Activated CD4-positive, alpha-beta T cell treated with anti-CD3 and anti-CD28 coated beads for 36 hours (primary cell): ENCODE data around the gene HMMR. TPM values are rescaled to one million over a fixed set of nuclear protein-coding genes. Genes with fewer than 3 reads are reported as not detected.
"Not testable (repeated sequence)": the region's sequence is repeated elsewhere in the genome, so short reads cannot be mapped to it uniquely, and the experiment has no call there.

Experiments used
- ATAC-seq: fragments of 200-7000 bp; cut with Tn5 transposase; one replicate; pipeline ENCODE4 v1.10.0; 2021; ENCODE audit warnings: mild to moderate bottlenecking, moderate library complexity
- CTCF ChIA-PET: fragments of 350-600 bp; sonication (Branson Sonifier 250); formaldehyde crosslinking; loops from one replicate; lab custom pipeline; 2021; ENCODE audit warnings: antibody characterized with exemption; lab: Charles Lee
- POLR2A ChIA-PET: fragments of 350-600 bp; sonication (Branson Sonifier 250); formaldehyde crosslinking; loops from one replicate; lab custom pipeline; 2021; ENCODE audit warnings: antibody characterized with exemption, inconsistent platforms; lab: Charles Lee
- DNase-seq: peaks from one replicate; pipeline ENCODE4 v3.0.0-alpha.2; 2020
- H3K27ac Mint-ChIP-seq: one replicate; pipeline ENCODE4 v1.8.0; 2021; ENCODE audit warnings: mixed read lengths
- H3K27me3 Mint-ChIP-seq: one replicate; pipeline ENCODE4 v1.8.0; 2021; ENCODE audit warnings: mixed read lengths
- H3K36me3 Mint-ChIP-seq: one replicate; pipeline ENCODE4 v1.8.0; 2021; ENCODE audit warnings: low read depth, mixed read lengths
- H3K4me1 Mint-ChIP-seq: one replicate; pipeline ENCODE4 v1.8.0; 2021; ENCODE audit warnings: mixed read lengths
- H3K4me3 Mint-ChIP-seq: one replicate; pipeline ENCODE4 v1.8.0; 2021; ENCODE audit warnings: mild to moderate bottlenecking, moderate library complexity, mixed read lengths
- H3K9me3 Mint-ChIP-seq: one replicate; pipeline ENCODE4 v1.8.0; 2021; ENCODE audit warnings: low read depth, mixed read lengths
- intact Hi-C, 2 experiments: fragments of 100-400 bp; cut with DNase I in 1 of 2; cut with micrococcal nuclease in 1 of 2; formaldehyde crosslinking; loops; one replicate each; pipeline versions ENCODE4 v1.14.2 to v1.15.1; 2022 to 2024; cut with DNase I, micrococcal nuclease
- total RNA-seq, 2 experiments: library from RNA; stranded (reverse); gene quantifications; one replicate each; pipeline ENCODE4 v1.2.3, GENCODE V29; 2021

HMMR gene, protein sequence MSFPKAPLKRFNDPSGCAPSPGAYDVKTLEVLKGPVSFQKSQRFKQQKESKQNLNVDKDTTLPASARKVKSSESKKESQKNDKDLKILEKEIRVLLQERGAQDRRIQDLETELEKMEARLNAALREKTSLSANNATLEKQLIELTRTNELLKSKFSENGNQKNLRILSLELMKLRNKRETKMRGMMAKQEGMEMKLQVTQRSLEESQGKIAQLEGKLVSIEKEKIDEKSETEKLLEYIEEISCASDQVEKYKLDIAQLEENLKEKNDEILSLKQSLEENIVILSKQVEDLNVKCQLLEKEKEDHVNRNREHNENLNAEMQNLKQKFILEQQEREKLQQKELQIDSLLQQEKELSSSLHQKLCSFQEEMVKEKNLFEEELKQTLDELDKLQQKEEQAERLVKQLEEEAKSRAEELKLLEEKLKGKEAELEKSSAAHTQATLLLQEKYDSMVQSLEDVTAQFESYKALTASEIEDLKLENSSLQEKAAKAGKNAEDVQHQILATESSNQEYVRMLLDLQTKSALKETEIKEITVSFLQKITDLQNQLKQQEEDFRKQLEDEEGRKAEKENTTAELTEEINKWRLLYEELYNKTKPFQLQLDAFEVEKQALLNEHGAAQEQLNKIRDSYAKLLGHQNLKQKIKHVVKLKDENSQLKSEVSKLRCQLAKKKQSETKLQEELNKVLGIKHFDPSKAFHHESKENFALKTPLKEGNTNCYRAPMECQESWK
- total RNA-seq: 100 to 1,000 TPM in 1 of 2 experiments, 10 to 100 TPM in 1; 94.1 to 102 TPM

- peak within 1 kb of the TSS; percentile 100 for H3K27ac Mint-ChIP-seq
- H3K4me1 Mint-ChIP-seq: peaks cover 33% of the 10 kb centered on the region
- peak within 1 kb of the TSS; percentile 95 for H3K4me3 Mint-ChIP-seq
- ChIA-PET POLR2A (interaction anchor here (0.9 to 5.1 kb wide), 7 partner anchors 8 to 55 kb away, joined by 3 to 121 read pairs (median 3); partner anchors contain the start of genes CCNG1 and MAT2B), CTCF (interaction anchor here (1.3 to 5.1 kb wide), 7 partner anchors 10 to 50 kb away, joined by 3 to 30 read pairs (median 9); partner anchors contain the start of genes CCNG1 and MAT2B)
- H3K36me3 Mint-ChIP-seq: peaks cover 41% of the 10 kb centered on the region
- no peaks in the 10 kb centered on the region for H3K27me3 Mint-ChIP-seq
- intact Hi-C loops: loop anchor here (1.0 kb wide), 3 partner anchors 23 to 46 kb away; partner anchors contain the start of genes CCNG1 (in 2 of the 2) and MAT2B (in 1 of the 2)
- ATAC-seq (no peak), DNase-seq (no peak)
- H3K9me3 Mint-ChIP-seq: no peaks in the 10 kb centered on the region
These were observed at the start of gene HMMR for GRCh38 chr5:163460562-163461171. HMMR (plus strand) TSS chr5:163460632; CDS start chr5:163460693, 61 bp downstream.

DNA sequence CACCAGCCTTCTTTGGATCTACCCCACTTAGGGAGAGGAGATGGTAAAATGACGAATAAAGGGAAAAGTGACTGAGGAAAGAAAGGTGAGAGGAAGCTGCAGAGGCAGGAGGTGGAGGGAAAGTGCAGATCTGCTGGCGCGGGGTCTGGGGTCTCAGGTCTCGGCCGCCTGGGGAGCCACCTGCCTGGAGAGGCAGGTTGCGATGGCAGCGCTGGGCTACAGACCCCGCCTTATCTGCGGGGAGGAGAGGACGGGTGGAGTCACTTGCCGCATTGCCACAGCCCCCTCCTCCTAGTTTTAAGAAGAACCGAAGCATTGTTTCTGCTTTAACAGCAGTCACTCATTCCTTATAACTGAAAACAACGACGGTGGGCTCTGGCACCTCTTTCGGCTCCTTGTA, 44.8 kb upstream of the HMMR start:
- CTCF ChIA-PET: interaction anchor here (0.6 to 1.4 kb wide), 4 partner anchors 7 to 1822 kb away, joined by 3 to 6 read pairs (median 3); no protein-coding TSS in a partner anchor
- H3K4me3 Mint-ChIP-seq, H3K4me1 Mint-ChIP-seq, DNase-seq, POLR2A ChIA-PET, H3K9me3 Mint-ChIP-seq, ATAC-seq, intact Hi-C loops, H3K27ac Mint-ChIP-seq, H3K36me3 Mint-ChIP-seq: not testable (repeated sequence)
- H3K27me3 Mint-ChIP-seq: peaks cover 24% of the 10 kb centered on the region

DNA sequence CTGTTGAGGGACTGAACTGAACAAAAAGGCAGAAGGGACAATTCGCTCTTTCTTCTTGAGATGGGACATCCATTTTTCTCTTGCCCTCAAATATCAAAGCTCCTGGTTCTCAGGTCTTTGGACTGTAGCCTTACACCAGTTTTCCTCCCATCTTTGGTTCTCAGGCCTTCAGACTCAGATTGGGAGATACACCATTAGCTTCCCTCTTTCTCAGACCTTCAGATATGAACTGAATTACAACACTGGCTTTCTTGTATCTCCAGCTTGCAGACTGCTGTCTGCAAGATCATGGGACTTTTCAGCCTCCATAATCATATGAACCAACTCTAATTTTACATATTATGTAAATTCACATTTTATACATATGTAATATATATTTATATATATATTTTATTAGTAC, 35.6 kb upstream of the HMMR start:
- Mint-ChIP-seq H3K27ac (no peak overlapping the region), H3K4me1 (peaks cover 5% of the 10 kb centered on the region), H3K36me3 (no peaks in the 10 kb centered on the region)

GRCh38 chr5:163426128-163426527, 34.3 kb upstream of the HMMR start:
- intact Hi-C loops, DNase-seq, H3K36me3 Mint-ChIP-seq, H3K4me3 Mint-ChIP-seq, POLR2A ChIA-PET, H3K27ac Mint-ChIP-seq, H3K9me3 Mint-ChIP-seq, ATAC-seq, CTCF ChIA-PET, H3K27me3 Mint-ChIP-seq, H3K4me1 Mint-ChIP-seq: not testable (repeated sequence)

More for the DNA sequence above, 35.6 kb upstream of the HMMR start:
- ChIA-PET CTCF (interaction anchor here (4.9 kb wide), 1 partner anchor 16 kb away, joined by 19 read pairs; no protein-coding TSS in a partner anchor), POLR2A (no interaction called here)
- DNase-seq: no peak
- H3K4me3 Mint-ChIP-seq: no peak overlapping the region
- intact Hi-C loops: no loop called here
- H3K27me3 Mint-ChIP-seq: no peaks in the 10 kb centered on the region
- no peaks in the 10 kb centered on the region for H3K9me3 Mint-ChIP-seq
- ATAC-seq: no peak

- POLR2A ChIA-PET: no interaction called here
- intact Hi-C loops: no loop called here
- no peak for ATAC-seq
- Mint-ChIP-seq H3K4me1 (peaks cover 13% of the 10 kb centered on the region), H3K4me3 (no peak overlapping the region), H3K27me3 (no peaks in the 10 kb centered on the region), H3K9me3 (no peaks in the 10 kb centered on the region), H3K27ac (no peak overlapping the region), H3K36me3 (no peaks in the 10 kb centered on the region)
- CTCF ChIA-PET: no interaction called here
- no peak for DNase-seq
These were observed 27.9 kb upstream of the HMMR start for GRCh38 chr5:163432544-163432943.

GRCh38 chr5:163433271-163433670, 27.2 kb upstream of the HMMR start:
- H3K27me3 Mint-ChIP-seq: no peaks in the 10 kb centered on the region
- H3K36me3 Mint-ChIP-seq: no peaks in the 10 kb centered on the region
- ATAC-seq (no peak), DNase-seq (no peak)
- H3K9me3 Mint-ChIP-seq: no peaks in the 10 kb centered on the region
- H3K4me1 Mint-ChIP-seq: peaks cover 15% of the 10 kb centered on the region
- POLR2A ChIA-PET: no interaction called here
- CTCF ChIA-PET: interaction anchor here (1.6 kb wide), 1 partner anchor 25 kb away, joined by 8 read pairs; no protein-coding TSS in a partner anchor
- no peak overlapping the region for H3K27ac Mint-ChIP-seq
- no peak overlapping the region for H3K4me3 Mint-ChIP-seq
- intact Hi-C loops: no loop called here

- no peak for DNase-seq
- Mint-ChIP-seq H3K27me3 (no peaks in the 10 kb centered on the region), H3K27ac (no peak overlapping the region), H3K9me3 (no peaks in the 10 kb centered on the region), H3K36me3 (peaks cover 6% of the 10 kb centered on the region), H3K4me3 (no peak overlapping the region), H3K4me1 (peaks cover 26% of the 10 kb centered on the region)
- POLR2A ChIA-PET: no interaction called here
- intact Hi-C loops: no loop called here
- ATAC-seq: no peak
- CTCF ChIA-PET: interaction anchor here (1.6 kb wide), 1 partner anchor 26 kb away, joined by 8 read pairs; no protein-coding TSS in a partner anchor
These were observed 26.0 kb upstream of the HMMR start for GRCh38 chr5:163434401-163434866.

DNA sequence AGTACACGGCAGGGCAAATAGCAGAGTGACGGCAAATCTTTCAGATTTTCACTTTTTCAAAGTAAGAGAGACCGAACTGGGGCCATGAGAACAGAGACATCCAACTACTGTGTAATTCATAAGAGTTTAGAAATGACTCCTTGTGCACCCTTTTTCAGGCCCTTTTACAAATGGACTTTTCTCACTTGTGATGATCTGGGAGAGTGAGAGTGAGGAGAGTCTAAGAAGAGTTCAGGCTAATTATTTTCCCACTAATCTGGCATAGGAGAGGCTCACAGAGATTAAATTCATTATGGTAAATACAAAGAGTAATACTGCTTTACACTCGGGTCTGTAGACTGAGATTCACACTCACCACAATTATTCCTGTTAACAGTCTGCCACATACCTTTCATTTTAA, 23.9 kb upstream of the HMMR start:
- DNase-seq: no peak
- intact Hi-C loops: no loop called here
- Mint-ChIP-seq H3K4me1 (peaks cover 41% of the 10 kb centered on the region), H3K27me3 (no peaks in the 10 kb centered on the region), H3K9me3 (no peaks in the 10 kb centered on the region), H3K4me3 (peak overlapping the region; percentile 83), H3K36me3 (peaks cover 19% of the 10 kb centered on the region), H3K27ac (peak overlapping the region; percentile 88)
- ChIA-PET POLR2A (no interaction called here), CTCF (no interaction called here)
- no peak for ATAC-seq

DNA sequence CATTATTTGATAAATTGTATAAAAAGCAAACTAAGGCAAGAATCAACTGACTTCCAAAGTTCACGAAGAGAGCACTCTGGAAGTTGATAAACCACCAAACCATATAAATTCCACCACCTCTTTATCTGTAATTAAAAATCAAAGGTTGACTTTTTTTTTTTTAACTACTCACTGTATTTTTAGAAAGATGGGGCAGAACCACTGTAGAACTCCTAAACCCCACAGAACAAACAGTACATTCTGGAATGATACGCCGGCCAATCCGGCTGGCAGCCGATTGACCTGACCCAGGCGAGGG, 23.5 kb upstream of the HMMR start:
- no peak for DNase-seq
- no peak for ATAC-seq
- ChIA-PET CTCF (interaction anchor here (1.1 to 5.6 kb wide), 2 partner anchors 22 to 29 kb away, joined by 5 to 30 read pairs; partner anchors contain the start of genes HMMR and NUDCD2), POLR2A (interaction anchor here (0.7 to 5.8 kb wide), 2 partner anchors 23 to 72 kb away, joined by 5 to 58 read pairs; partner anchors contain the start of genes HMMR and NUDCD2)
- Mint-ChIP-seq H3K36me3 (peaks cover 20% of the 10 kb centered on the region), H3K9me3 (no peaks in the 10 kb centered on the region), H3K4me3 (peak overlapping the region; percentile 83), H3K4me1 (peaks cover 41% of the 10 kb centered on the region), H3K27ac (peak overlapping the region; percentile 88), H3K27me3 (no peaks in the 10 kb centered on the region)
- intact Hi-C loops: loop anchor here (1.0 kb wide), 3 partner anchors 23 to 69 kb away; partner anchors contain the start of genes HMMR (in 2 of the 2), NUDCD2 (in 2 of the 2) and MAT2B (in 1 of the 2)

GRCh38 chr5:163437309-163438182, 22.9 kb upstream of the HMMR start, which contains the start of gene CCNG1:
CCNG1 (plus strand) TSS chr5:163437595; CDS start chr5:163439257, 1,662 bp downstream.
- Mint-ChIP-seq H3K27me3 (no peaks in the 10 kb centered on the region), H3K4me3 (peak within 1 kb of the TSS; percentile 83), H3K9me3 (no peaks in the 10 kb centered on the region), H3K27ac (peak within 1 kb of the TSS; percentile 88), H3K36me3 (peaks cover 26% of the 10 kb centered on the region), H3K4me1 (peaks cover 41% of the 10 kb centered on the region)
- POLR2A ChIA-PET: interaction anchor here (0.6 to 5.8 kb wide), 4 partner anchors 23 to 115 kb away, joined by 3 to 58 read pairs (median 4); partner anchors contain the start of genes HMMR and NUDCD2
- CTCF ChIA-PET: interaction anchor here (0.6 to 5.6 kb wide), 3 partner anchors 21 to 52 kb away, joined by 3 to 30 read pairs (median 5); partner anchors contain the start of genes HMMR and NUDCD2
- DNase-seq: peak; percentile 93
- intact Hi-C loops: loop anchor here (1.0 kb wide), 3 partner anchors 23 to 69 kb away; partner anchors contain the start of genes HMMR (in 2 of the 2), NUDCD2 (in 2 of the 2) and MAT2B (in 1 of the 2)
- peak; percentile 96 for ATAC-seq
